C4-2B (cell line): ENCODE data around the gene AKNAD1.

ENCODE experiments used
- ZFX ChIP-seq: fragments of 450-650 bp; IDR thresholded peaks from 2 replicates; pipeline ENCODE4 v1.6.1; 2017
- TF ChIP-seq, protein P1 (sequence below): fragments of 450-650 bp; conservative IDR thresholded peaks from 2 replicates; pipeline ENCODE4 v1.5.1; 2017; ENCODE audit warnings: mild to moderate bottlenecking

DNA sequence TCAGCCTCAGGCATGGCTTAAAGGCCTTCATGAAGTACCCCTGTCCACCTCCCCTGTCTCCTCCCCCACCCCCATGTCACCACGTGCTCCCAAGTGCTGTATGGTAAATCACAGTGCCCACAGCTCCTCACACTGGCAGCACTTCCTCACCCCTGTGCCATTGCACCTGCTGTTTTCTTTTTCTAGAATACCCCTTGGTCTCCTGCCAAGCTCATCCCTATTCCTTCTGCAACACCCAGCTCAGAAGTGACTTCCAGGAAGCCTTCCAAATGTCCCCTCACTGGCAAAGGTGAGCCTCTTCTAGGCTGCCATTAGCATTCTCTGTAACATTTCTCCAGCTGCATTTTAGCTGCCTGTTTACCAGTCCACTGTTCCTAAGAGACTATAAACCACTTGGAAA is 9.4 kb downstream of the AKNAD1 start:
- TF ChIP-seq, protein P1, sequence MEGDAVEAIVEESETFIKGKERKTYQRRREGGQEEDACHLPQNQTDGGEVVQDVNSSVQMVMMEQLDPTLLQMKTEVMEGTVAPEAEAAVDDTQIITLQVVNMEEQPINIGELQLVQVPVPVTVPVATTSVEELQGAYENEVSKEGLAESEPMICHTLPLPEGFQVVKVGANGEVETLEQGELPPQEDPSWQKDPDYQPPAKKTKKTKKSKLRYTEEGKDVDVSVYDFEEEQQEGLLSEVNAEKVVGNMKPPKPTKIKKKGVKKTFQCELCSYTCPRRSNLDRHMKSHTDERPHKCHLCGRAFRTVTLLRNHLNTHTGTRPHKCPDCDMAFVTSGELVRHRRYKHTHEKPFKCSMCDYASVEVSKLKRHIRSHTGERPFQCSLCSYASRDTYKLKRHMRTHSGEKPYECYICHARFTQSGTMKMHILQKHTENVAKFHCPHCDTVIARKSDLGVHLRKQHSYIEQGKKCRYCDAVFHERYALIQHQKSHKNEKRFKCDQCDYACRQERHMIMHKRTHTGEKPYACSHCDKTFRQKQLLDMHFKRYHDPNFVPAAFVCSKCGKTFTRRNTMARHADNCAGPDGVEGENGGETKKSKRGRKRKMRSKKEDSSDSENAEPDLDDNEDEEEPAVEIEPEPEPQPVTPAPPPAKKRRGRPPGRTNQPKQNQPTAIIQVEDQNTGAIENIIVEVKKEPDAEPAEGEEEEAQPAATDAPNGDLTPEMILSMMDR = no peak
- no peak for TF ChIP-seq ZFX
